Muscle layer of colon (tissue), 2 donors: ENCODE data around the gene PRRT1.
A peak's percentile ranks its signal among the peaks of the same experiment; 100 is the strongest.
"Not testable (repeated sequence)": the region's sequence is repeated elsewhere in the genome, so short reads cannot be mapped to it uniquely, and the experiment has no call there.

Experiments used
- H3K27ac ChIP-seq: one replicate; pipeline ENCODE4 v1.7.0; 2013; ENCODE audit warnings: low read depth, mild to moderate bottlenecking, low read length, moderate library complexity
- H3K27me3 ChIP-seq, 2 donors: one replicate each; pipeline ENCODE4 v1.7.0; 2013; ENCODE audit warnings: low read length in 2 of 2, mild to moderate bottlenecking in 2 of 2; ENCODE audit not compliant: insufficient read depth in 2 of 2, control insufficient read depth in 1 of 2
- H3K36me3 ChIP-seq: one replicate; pipeline ENCODE4 v1.7.0; 2013; ENCODE audit warnings: mild to moderate bottlenecking, low read length; ENCODE audit not compliant: insufficient read depth
- H3K4me1 ChIP-seq: one replicate; pipeline ENCODE4 v1.7.0; 2013; ENCODE audit warnings: mild to moderate bottlenecking, low read length; ENCODE audit not compliant: insufficient read depth
- H3K4me3 ChIP-seq, 2 donors: one replicate each; pipeline ENCODE4 v1.7.0; 2013; ENCODE audit warnings: low read length in 2 of 2, low read depth in 1 of 2, mild to moderate bottlenecking in 1 of 2, moderate library complexity in 1 of 2
- H3K9ac ChIP-seq: one replicate; pipeline ENCODE4 v1.7.0; 2013; ENCODE audit warnings: low read length
- H3K9me3 ChIP-seq: one replicate; pipeline ENCODE4 v1.7.0; 2013; ENCODE audit warnings: mild to moderate bottlenecking, low read length
- donor health status: abdominal sarcoma.
- donor health status: Adenocarcinoma of cecum.

PRRT1 gene

GRCh38 chr6:32152769-32153563 is 1.2 kb upstream of the PRRT1 start:
- Histone ChIP-seq H3K9me3 (no peaks in the 10 kb centered on the region), H3K36me3 (peaks cover 24% of the 10 kb centered on the region), H3K27me3 (no peaks in the 10 kb centered on the region), H3K4me1 (peaks cover 36% of the 10 kb centered on the region), H3K4me3 (peak overlapping the region; percentile 81 to 96), H3K27ac (peak overlapping the region; percentile 97), H3K9ac (peak overlapping the region; percentile 77)

- Histone ChIP-seq H3K27me3 (no peaks in the 10 kb centered on the region), H3K27ac (peak overlapping the region; percentile 70), H3K36me3 (peaks cover 11% of the 10 kb centered on the region), H3K4me1 (peaks cover 36% of the 10 kb centered on the region), H3K9me3 (no peaks in the 10 kb centered on the region), H3K4me3 (peak overlapping the region; percentile 56 to 86), H3K9ac (peak overlapping the region; percentile 76)
Measured at GRCh38 chr6:32151181-32151862, 417 bp downstream of the PRRT1 start.

GRCh38 chr6:32149932-32150870 is 1.5 kb downstream of the PRRT1 start:
- H3K4me1 ChIP-seq: peaks cover 28% of the 10 kb centered on the region

GRCh38 chr6:32149092-32149755 is 2.5 kb downstream of the PRRT1 start:
- no peak overlapping the region for H3K4me3 ChIP-seq
- no peak overlapping the region for H3K9ac ChIP-seq
- no peaks in the 10 kb centered on the region for H3K36me3 ChIP-seq
- peaks cover 23% of the 10 kb centered on the region for H3K4me1 ChIP-seq
- no peak overlapping the region for H3K27ac ChIP-seq
- H3K27me3 ChIP-seq: no peaks in the 10 kb centered on the region
- no peaks in the 10 kb centered on the region for H3K9me3 ChIP-seq

More at GRCh38 chr6:32149932-32150870, 1.5 kb downstream of the PRRT1 start:
- Histone ChIP-seq H3K9me3 (no peaks in the 10 kb centered on the region), H3K4me3 (peak overlapping the region in 1 of 2 donors; percentile 86), H3K27me3 (no peaks in the 10 kb centered on the region), H3K36me3 (no peaks in the 10 kb centered on the region), H3K27ac (peak overlapping the region; percentile 46), H3K9ac (no peak overlapping the region)

- Histone ChIP-seq H3K36me3 (no peaks in the 10 kb centered on the region), H3K4me1 (peaks cover 23% of the 10 kb centered on the region), H3K27ac (no peak overlapping the region), H3K4me3 (no peak overlapping the region), H3K9me3 (no peaks in the 10 kb centered on the region), H3K27me3 (no peaks in the 10 kb centered on the region), H3K9ac (no peak overlapping the region)
Measured at GRCh38 chr6:32148289-32149091, 3.2 kb downstream of the PRRT1 start.

GRCh38 chr6:32147401-32148132 is 4.2 kb downstream of the PRRT1 start:
- Histone ChIP-seq H3K27ac (no peak overlapping the region), H3K4me1 (peaks cover 16% of the 10 kb centered on the region), H3K9ac (no peak overlapping the region), H3K4me3 (no peak overlapping the region), H3K27me3 (no peaks in the 10 kb centered on the region), H3K36me3 (no peaks in the 10 kb centered on the region), H3K9me3 (no peaks in the 10 kb centered on the region)

- H3K36me3 ChIP-seq: no peaks in the 10 kb centered on the region
- no peaks in the 10 kb centered on the region for H3K27me3 ChIP-seq
- H3K9me3 ChIP-seq: no peaks in the 10 kb centered on the region
- H3K27ac ChIP-seq: no peak overlapping the region
- no peak overlapping the region for H3K9ac ChIP-seq
- H3K4me1 ChIP-seq: peaks cover 10% of the 10 kb centered on the region
- no peak overlapping the region for H3K4me3 ChIP-seq
Measured at GRCh38 chr6:32146687-32147086, 5.1 kb downstream of the PRRT1 start.

GRCh38 chr6:32146287-32146686 is 5.5 kb downstream of the PRRT1 start:
- Histone ChIP-seq H3K9ac (no peak overlapping the region), H3K27me3 (no peaks in the 10 kb centered on the region), H3K36me3 (no peaks in the 10 kb centered on the region), H3K27ac (no peak overlapping the region), H3K4me1 (peaks cover 7% of the 10 kb centered on the region), H3K9me3 (no peaks in the 10 kb centered on the region), H3K4me3 (no peak overlapping the region)

- not testable (repeated sequence) for H3K27ac ChIP-seq, H3K9ac ChIP-seq, H3K4me3 ChIP-seq, H3K36me3 ChIP-seq, H3K27me3 ChIP-seq, H3K4me1 ChIP-seq, H3K9me3 ChIP-seq
Measured at GRCh38 chr6:32144238-32144637, 7.5 kb downstream of the PRRT1 start.
